GM21367 (cell line): ENCODE results near the gene CALU.

Experiments used
- ATAC-seq: cut with Tn5 transposase; IDR thresholded peaks from one replicate; pipeline ENCODE4 v1.9.1; 2021; ENCODE audit not compliant: unreplicated experiment

CALU gene

GRCh38 chr7:128809363-128809762 lies 70.2 kb downstream of the CALU start:
- ATAC-seq, result no peak

DNA sequence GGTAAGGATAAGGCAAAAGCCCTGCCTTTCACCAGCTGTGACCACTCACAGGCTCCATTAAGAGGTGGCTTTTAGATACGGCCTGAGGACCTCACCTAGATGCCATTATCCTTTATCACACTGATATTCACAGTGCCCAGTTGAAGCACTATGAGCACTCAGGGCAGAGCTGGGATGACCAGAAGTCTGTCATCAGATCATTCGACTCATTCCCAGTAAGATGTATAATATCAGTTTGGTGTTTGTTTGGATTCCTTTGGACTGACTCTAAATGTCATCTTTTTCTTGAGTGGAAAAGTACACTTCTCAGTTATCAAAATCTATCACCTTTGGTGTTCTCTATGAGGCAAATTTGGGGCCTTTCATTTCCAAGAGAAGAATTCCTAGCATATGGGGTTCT lies 71.3 kb downstream of the CALU start:
- ATAC-seq, result no peak

- ATAC-seq, result no peak
These were observed 71.8 kb downstream of the CALU start for GRCh38 chr7:128810997-128811396.

GRCh38 chr7:128811631-128812430 lies 72.7 kb downstream of the CALU start:
- no peak for ATAC-seq

GRCh38 chr7:128812514-128813168 lies 73.5 kb downstream of the CALU start:
- no peak for ATAC-seq

DNA sequence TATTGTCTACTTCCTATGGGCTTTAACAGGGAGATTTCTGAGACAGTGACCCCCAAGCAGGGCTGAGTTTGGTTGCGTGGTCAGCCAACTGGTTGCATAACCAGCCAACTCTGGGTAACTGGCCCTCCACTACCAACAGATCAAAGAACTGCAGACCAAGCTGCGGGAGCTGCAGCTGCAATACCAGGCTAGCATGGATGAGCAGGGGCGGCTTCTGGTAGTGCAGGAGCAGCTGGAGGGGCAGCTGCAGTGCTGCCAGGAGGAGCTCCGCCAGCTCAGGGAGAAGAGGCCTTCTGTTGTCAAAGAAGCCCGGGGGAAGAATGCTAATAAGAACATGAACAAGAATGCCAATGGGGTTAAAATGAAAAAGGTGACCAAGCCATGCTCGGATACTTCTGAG lies 75.3 kb downstream of the CALU start:
- ATAC-seq, result no peak

GRCh38 chr7:128815289-128815942 lies 76.3 kb downstream of the CALU start:
- ATAC-seq, result no peak

DNA sequence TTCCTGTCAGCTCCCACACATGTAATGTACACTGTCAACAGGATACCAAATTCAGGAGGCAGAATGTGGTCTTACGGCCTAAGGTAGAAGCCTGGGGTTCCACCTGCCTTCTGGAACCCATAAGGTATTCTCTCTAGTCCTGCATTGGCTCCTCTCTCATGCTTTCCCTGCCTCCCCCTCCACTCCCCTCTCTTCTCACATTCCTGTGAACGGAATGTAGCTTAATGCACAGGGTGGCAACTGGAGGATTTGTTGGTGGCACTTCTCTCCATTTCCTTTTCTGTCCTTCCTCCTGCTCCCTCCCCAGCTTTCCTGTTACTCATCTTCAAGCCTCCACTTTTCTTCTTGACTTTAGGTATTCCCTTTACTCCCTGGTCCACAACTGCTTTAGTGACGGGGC lies 79.5 kb downstream of the CALU start:
- ATAC-seq, result no peak
